Neural progenitor cell (in vitro differentiated cells): ENCODE data around the gene UBAP1L.

Experiments used
- CTCF ChIP-seq: fragments of 200-600 bp; sonication (generic); IDR thresholded peaks from 2 replicates; pipeline ENCODE4 v1.5.1; 2017; ENCODE audit warnings: antibody characterized with exemption, mild to moderate bottlenecking
- EZH2 ChIP-seq: fragments of 200-600 bp; sonication (generic); IDR thresholded peaks from 2 replicates; pipeline ENCODE4 v1.6.1; 2017; ENCODE audit warnings: antibody characterized with exemption, mild to moderate bottlenecking, moderate library complexity
- EZH2phosphoT487 ChIP-seq: fragments of 200-600 bp; sonication (generic); IDR thresholded peaks from 2 replicates; pipeline ENCODE4 v1.6.1; 2017; ENCODE audit warnings: antibody characterized with exemption

- TF ChIP-seq EZH2phosphoT487 (no peak), CTCF (no peak), EZH2 (no peak)
Measured at GRCh38 chr15:65146438-65146837, 31.4 kb upstream of the UBAP1L start.
